AG04449 (cell line): Measurements from ENCODE around the gene NDUFAB1.

Experiments used
- CTCF ChIA-PET: fragments of 350-600 bp; formaldehyde crosslinking; extraction: SDS; loops from one replicate; lab custom pipeline; 2021; ENCODE audit warnings: antibody characterized with exemption; lab: Yijun Ruan, JAX
- POLR2A ChIA-PET: fragments of 400-600, 350-600 bp; formaldehyde crosslinking; extraction: SDS; loops from one replicate; lab custom pipeline; 2020; ENCODE audit warnings: antibody characterized with exemption, inconsistent platforms; lab: Yijun Ruan, JAX
- DNase-seq: peaks from one replicate; pipeline ENCODE4 v3.0.0-alpha.2; 2010; ENCODE audit warnings: low read depth, low spot score
- H3K4me3 ChIP-seq: 2 replicates; pipeline ENCODE4 v1.5.1; 2011; ENCODE audit warnings: low read depth, mild to moderate bottlenecking, control low read depth, low read length
- TF ChIP-seq, protein P1 (sequence below): IDR thresholded peaks from one replicate; pipeline ENCODE4 v1.5.1; 2011; ENCODE audit warnings: mild to moderate bottlenecking, moderate library complexity, low read length, control low read depth, inconsistent platforms; ENCODE audit not compliant: insufficient read depth; ENCODE audit errors: missing control alignments

The NDUFAB1 gene

DNA sequence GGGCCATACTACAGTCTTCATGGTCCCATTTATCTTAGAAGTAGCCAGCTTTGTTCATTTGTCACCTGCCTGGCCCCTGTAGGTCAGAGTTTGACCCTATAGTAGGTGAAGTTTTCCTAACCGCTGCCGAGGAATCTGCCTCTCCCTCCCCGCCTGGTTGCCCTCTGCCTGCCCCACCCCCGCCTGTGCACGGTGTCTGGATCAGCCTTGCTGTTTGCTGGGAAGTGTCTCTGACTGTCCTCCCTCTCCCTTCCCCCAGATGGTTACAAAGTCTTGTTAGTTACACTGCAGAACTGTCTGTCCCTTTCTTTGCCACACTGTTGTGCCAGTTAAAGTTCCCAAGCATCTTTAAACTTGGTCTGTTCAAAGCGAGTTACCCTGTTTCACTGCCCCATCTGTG is 32.9 kb downstream of the NDUFAB1 start:
- CTCF ChIA-PET: no interaction called here
- POLR2A ChIA-PET: no interaction called here
- TF ChIP-seq, protein P1, sequence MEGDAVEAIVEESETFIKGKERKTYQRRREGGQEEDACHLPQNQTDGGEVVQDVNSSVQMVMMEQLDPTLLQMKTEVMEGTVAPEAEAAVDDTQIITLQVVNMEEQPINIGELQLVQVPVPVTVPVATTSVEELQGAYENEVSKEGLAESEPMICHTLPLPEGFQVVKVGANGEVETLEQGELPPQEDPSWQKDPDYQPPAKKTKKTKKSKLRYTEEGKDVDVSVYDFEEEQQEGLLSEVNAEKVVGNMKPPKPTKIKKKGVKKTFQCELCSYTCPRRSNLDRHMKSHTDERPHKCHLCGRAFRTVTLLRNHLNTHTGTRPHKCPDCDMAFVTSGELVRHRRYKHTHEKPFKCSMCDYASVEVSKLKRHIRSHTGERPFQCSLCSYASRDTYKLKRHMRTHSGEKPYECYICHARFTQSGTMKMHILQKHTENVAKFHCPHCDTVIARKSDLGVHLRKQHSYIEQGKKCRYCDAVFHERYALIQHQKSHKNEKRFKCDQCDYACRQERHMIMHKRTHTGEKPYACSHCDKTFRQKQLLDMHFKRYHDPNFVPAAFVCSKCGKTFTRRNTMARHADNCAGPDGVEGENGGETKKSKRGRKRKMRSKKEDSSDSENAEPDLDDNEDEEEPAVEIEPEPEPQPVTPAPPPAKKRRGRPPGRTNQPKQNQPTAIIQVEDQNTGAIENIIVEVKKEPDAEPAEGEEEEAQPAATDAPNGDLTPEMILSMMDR: no peak
- DNase-seq: no peak
- no peak overlapping the region for H3K4me3 ChIP-seq

DNA sequence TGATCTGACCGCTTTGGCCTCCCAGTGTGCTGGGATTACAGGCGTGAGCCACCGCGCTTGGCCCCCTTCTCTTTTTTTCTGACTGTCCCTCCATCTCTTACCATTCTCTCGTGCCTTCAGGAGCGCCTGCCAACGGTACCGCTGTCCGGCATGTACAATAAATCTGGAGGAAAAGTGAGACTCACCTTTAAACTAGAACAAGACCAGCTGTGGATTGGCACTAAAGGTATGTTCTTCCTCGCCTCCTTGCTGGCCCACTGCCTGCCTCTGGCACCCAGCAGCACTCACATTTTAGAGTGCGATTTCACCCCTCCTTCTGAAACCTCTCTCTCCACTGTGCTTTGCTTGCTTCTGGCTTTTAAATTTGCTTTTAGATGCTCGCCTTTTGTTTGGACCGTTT is 33.6 kb downstream of the NDUFAB1 start:
- ChIA-PET CTCF (no interaction called here), POLR2A (no interaction called here)
- no peak overlapping the region for H3K4me3 ChIP-seq
- TF ChIP-seq, protein P1: no peak
- no peak for DNase-seq

DNA sequence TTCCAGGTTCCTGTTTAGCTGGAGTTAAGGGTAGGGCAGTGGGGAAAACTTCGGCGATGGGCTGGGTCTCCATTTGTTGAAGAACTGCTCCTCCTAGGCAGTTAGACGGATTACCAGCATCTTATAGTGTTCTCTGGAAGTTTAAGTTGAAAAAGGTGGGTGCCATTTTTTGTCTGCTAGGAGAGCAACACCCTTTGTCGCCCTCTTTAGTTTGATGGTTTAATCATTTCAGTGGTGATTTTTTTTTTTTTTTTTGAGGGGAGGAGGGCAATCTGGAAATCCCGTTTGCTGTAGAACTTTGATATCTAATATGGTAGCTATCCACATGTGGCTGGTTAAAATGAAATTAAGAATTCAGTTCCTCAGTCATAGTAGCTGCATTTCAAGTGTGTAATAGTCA is 34.5 kb downstream of the NDUFAB1 start:
- CTCF ChIA-PET: interaction anchor here (0.7 kb wide), 1 partner anchor 13 kb away, joined by 3 read pairs; no protein-coding TSS in a partner anchor

DNA sequence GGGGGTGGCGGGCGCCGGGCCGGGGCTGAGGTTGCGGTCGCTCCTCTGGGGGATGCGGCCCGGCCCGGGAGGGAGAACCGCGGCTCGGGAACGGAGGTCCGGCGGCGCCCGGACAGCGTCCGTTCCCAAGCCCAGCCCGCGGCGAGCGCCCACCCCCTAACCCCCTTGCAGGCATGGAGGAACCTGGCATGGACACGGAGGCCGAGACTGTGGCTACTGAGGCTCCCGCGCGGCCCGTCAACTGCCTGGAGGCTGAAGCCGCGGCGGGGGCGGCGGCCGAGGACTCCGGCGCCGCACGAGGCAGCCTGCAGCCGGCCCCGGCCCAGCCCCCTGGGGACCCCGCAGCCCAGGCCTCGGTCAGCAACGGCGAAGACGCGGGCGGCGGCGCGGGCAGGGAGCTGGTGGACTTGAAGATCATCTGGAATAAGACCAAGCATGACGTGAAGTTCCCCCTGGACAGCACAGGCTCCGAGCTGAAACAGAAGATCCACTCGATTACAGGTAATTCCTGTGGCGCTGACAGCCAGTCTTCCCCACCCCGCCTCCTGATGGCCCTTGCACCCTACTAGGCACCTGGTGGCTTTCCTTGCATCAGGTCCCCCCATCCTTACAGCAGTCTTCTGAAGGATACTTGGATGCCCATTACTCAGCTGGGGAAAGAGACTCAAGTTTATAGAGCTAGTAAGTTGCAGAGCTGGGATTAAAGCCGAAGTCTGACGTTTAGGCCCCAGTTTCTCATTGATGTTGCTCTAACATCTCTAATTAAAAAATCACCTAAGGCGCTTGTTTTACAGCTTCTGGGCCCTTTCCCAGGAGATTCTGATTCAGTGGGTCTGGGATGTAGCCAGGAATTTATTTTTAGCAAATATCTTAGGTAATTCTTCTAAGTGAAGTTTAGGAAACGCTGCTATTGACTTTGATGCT is 38.1 kb downstream of the NDUFAB1 start:
- TF ChIP-seq, protein P1: no peak
- H3K4me3 ChIP-seq: peak overlapping the region; percentile 96
- CTCF ChIA-PET: interaction anchor here (0.6 to 3.1 kb wide), 20 partner anchors 9 to 375 kb away, joined by 3 to 21 read pairs (median 5); partner anchors contain the start of genes GGA2 and NDUFAB1
- POLR2A ChIA-PET: interaction anchor here (0.6 to 1.5 kb wide), 9 partner anchors 11 to 1581 kb away, joined by 3 to 6 read pairs (median 3); no protein-coding TSS in a partner anchor
- no peak for DNase-seq

More for the DNA sequence above, 34.5 kb downstream of the NDUFAB1 start:
- no peak overlapping the region for H3K4me3 ChIP-seq
- no peak for DNase-seq
- POLR2A ChIA-PET: no interaction called here
- TF ChIP-seq, protein P1: no peak

DNA sequence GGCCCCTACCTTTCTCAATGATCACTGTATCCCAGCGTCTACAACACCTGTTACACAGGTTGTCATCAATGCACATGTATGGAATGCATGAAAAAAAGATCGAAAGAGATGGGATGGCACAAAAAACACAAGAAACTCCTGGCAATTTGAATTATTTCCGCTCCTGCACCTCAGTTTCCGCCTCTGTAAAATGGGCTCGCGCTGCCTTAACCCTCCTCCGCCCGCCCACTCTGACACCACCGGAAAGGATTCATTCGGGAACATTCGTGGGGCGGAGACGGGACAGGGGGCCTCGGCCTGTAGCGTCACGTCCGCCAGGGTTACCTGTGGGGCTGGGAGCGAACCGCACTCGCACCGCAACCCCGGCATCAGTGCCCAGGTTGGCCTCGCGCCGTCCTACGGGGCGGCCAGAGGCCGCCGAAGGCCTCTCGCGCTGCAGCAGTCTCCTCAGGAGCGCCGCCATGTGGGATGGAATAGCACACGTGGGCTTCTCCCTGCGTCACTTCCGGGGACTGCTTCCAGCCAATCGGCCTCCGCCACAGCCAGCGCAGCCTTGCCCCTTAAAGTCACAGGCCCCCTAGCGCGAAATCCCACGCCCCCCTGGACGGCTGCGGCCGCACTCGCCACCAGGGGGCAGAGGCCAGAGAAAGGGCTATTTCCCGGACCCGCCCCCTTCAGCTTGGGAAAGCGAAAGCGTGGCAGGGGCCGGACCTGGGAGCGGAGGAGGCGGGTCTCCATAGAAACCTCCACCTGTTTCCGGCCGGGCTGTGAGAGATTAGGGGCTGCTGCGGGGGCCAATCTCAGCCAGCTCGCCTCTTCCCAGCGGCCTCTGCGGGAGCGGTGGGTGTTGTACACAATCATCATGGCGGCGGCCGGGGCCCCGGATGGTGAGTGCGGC is 39.0 kb downstream of the NDUFAB1 start, which contains the start of the genes EARS2 and UBFD1:
TSS of gene EARS2 (minus strand) at position 470 of the 898 bp plus-strand sequence. CDS start at position 463, 7 bp downstream.
TSS of gene UBFD1 (plus strand) at position 847 of the 898 bp plus-strand sequence. CDS start at position 863, 16 bp downstream.
- POLR2A ChIA-PET: interaction anchor here (0.6 to 1.1 kb wide), 8 partner anchors 12 to 1582 kb away, joined by 3 to 6 read pairs (median 3); no protein-coding TSS in a partner anchor
- TF ChIP-seq, protein P1: peak; percentile 92
- peak; percentile 93 for DNase-seq
- peak within 1 kb of the TSS; percentile 96 for H3K4me3 ChIP-seq
- CTCF ChIA-PET: interaction anchor here (0.6 to 3.1 kb wide), 20 partner anchors 9 to 374 kb away, joined by 3 to 21 read pairs (median 5); partner anchors contain the start of gene NDUFAB1
